ENCODE measurements around the gene ADGRB3. TPM values are rescaled to one million over a fixed set of nuclear protein-coding genes. Genes with fewer than 3 reads are reported as not detected.

The ADGRB3 gene
- polyA plus RNA-seq, 2 of the 4 experiments (the other 2 are of a cell fraction) = not detected

DNA sequence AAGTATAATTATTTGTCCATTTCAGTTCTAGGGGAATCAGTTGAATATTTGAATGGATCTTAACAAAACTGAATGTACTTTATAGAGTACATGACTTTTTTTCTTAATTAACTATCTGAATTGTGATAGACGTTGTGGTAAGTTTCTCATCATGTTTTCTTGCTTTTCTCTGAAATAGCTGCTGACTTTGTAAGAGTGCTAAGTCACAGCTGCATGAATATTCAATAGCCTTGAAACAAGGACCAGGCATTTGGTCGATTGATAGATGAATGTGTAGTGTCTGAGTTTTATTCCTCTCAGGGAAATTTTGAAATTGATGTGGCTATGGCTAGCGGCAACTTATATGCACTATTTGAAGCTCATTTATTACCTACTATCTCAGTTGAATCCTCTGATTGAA, 56.0 kb downstream of the ADGRB3 start:
- no peak for FAIRE-seq
- POLR2A ChIA-PET = no interaction called here
- 13% methylated on average over 3 of the region's 3 CpGs for WGBS (ENCODE audit: missing lambda C conversion rate)

DNA sequence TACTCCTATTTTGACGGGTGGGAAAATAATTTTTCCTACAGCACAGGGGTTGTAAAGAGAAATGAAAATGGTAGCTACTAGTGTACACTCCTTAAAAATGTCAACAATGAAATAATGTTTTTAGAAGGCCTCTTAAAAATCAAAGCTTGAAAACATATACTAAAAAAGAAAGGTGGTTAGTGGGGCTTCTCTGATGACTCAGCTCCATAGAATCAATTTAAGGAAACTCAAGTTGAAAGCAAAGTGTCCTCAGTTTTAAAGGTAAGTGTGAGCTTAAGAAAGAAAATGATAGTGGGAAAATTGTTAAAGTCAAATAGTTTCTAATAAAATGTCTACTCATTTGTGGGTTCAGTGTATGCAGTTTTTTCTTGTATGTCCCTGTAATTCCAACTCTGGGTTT, 58.2 kb downstream of the ADGRB3 start:
- POLR2A ChIA-PET = no interaction called here
- no peaks in the 10 kb centered on the region for H3K4me1 ChIP-seq
- TF ChIP-seq CBX8 (IDR thresholded peaks at IDR 0.05) (no peak), RCOR1 (IDR thresholded peaks at IDR 0.05; ENCODE audit: low read depth, low read length) (no peak), FOXS1 (CRISPR knock-in tag; IDR thresholded peaks at IDR 0.05) (no peak), ZC3H11A (IDR thresholded peaks at IDR 0.05) (no peak), PHF8 (IDR thresholded peaks at IDR 0.05; ENCODE audit: borderline replicate concordance, low read depth) (no peak), GATA3 (IDR thresholded peaks at IDR 0.05; ENCODE audit: borderline replicate concordance) (no peak)
- TF ChIP-seq, protein P1, sequence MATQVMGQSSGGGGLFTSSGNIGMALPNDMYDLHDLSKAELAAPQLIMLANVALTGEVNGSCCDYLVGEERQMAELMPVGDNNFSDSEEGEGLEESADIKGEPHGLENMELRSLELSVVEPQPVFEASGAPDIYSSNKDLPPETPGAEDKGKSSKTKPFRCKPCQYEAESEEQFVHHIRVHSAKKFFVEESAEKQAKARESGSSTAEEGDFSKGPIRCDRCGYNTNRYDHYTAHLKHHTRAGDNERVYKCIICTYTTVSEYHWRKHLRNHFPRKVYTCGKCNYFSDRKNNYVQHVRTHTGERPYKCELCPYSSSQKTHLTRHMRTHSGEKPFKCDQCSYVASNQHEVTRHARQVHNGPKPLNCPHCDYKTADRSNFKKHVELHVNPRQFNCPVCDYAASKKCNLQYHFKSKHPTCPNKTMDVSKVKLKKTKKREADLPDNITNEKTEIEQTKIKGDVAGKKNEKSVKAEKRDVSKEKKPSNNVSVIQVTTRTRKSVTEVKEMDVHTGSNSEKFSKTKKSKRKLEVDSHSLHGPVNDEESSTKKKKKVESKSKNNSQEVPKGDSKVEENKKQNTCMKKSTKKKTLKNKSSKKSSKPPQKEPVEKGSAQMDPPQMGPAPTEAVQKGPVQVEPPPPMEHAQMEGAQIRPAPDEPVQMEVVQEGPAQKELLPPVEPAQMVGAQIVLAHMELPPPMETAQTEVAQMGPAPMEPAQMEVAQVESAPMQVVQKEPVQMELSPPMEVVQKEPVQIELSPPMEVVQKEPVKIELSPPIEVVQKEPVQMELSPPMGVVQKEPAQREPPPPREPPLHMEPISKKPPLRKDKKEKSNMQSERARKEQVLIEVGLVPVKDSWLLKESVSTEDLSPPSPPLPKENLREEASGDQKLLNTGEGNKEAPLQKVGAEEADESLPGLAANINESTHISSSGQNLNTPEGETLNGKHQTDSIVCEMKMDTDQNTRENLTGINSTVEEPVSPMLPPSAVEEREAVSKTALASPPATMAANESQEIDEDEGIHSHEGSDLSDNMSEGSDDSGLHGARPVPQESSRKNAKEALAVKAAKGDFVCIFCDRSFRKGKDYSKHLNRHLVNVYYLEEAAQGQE (IDR thresholded peaks at IDR 0.05) = no peak
- DNase-seq (ENCODE audit: low read depth in 1 of 2, low spot score in 1 of 2) (no peak), FAIRE-seq (no peak), ATAC-seq (no peak)
- no peak overlapping the region for H3K4me2 ChIP-seq
- H3K4me3 ChIP-seq = no peak overlapping the region
- CTCF ChIA-PET = no interaction called here
- no peak overlapping the region for H3K27ac ChIP-seq
- 45% methylated on average over 1 of the region's 1 CpG for WGBS (ENCODE audit: missing lambda C conversion rate)
- H3K9me3 ChIP-seq = no peaks in the 10 kb centered on the region

More for the DNA sequence above, 56.0 kb downstream of the ADGRB3 start:
- H3K4me1 ChIP-seq = no peaks in the 10 kb centered on the region
- DNase-seq (ENCODE audit: low read depth in 1 of 2, low spot score in 1 of 2) = no peak
- H3K27ac ChIP-seq = no peak overlapping the region
- no peak for ATAC-seq
- no peak overlapping the region for H3K4me2 ChIP-seq
- no peaks in the 10 kb centered on the region for H3K9me3 ChIP-seq
- CTCF ChIA-PET = no interaction called here
- no peak overlapping the region for H3K4me3 ChIP-seq
- TF ChIP-seq RCOR1 (IDR thresholded peaks at IDR 0.05; ENCODE audit: low read depth, low read length) (no peak), HOXB13 (CRISPR knock-in tag; IDR thresholded peaks at IDR 0.05; ENCODE audit: low read depth) (no peak), JUNB (IDR thresholded peaks at IDR 0.05) (no peak), ZFP36 (IDR thresholded peaks at IDR 0.05; ENCODE audit: borderline replicate concordance, partially characterized antibody) (no peak)

DNA sequence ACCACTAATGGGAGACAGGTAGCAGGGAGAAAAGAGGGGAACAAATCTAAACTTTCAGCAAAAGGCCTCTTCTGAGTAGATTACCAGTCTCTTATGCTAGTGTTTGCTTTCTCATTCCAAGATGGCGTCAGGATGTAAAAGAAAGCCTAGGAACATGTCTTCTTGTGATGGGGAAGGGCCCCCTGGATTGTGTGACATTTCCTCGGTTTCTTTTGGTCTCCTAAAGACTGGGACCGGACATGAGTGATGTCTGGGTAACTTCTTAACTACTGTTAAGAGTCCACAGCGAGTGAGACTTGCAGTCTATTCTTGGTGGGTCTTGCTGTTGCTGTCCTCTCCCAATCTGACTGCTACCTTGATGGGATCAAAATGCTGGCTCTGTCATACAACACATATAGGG, 60.3 kb downstream of the ADGRB3 start:
- POLR2A ChIA-PET = no interaction called here
- no peak for TF ChIP-seq TFCP2L1 (CRISPR knock-in tag; IDR thresholded peaks at IDR 0.05)
- TF ChIP-seq FOSL2 (IDR thresholded peaks at IDR 0.05) = no peak
- no peak for TF ChIP-seq FOSL2 (CRISPR knock-in tag; IDR thresholded peaks at IDR 0.05)
- no peak for TF ChIP-seq HEYL (CRISPR knock-in tag; IDR thresholded peaks at IDR 0.05)
- TF ChIP-seq, protein P2, sequence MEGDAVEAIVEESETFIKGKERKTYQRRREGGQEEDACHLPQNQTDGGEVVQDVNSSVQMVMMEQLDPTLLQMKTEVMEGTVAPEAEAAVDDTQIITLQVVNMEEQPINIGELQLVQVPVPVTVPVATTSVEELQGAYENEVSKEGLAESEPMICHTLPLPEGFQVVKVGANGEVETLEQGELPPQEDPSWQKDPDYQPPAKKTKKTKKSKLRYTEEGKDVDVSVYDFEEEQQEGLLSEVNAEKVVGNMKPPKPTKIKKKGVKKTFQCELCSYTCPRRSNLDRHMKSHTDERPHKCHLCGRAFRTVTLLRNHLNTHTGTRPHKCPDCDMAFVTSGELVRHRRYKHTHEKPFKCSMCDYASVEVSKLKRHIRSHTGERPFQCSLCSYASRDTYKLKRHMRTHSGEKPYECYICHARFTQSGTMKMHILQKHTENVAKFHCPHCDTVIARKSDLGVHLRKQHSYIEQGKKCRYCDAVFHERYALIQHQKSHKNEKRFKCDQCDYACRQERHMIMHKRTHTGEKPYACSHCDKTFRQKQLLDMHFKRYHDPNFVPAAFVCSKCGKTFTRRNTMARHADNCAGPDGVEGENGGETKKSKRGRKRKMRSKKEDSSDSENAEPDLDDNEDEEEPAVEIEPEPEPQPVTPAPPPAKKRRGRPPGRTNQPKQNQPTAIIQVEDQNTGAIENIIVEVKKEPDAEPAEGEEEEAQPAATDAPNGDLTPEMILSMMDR (IDR thresholded peaks at IDR 0.05) = no peak
- TF ChIP-seq EHF (CRISPR knock-in tag; IDR thresholded peaks at IDR 0.05) = no peak
- TF ChIP-seq ESRRA (IDR thresholded peaks at IDR 0.05; ENCODE audit: borderline replicate concordance, low read length) = no peak
- TF ChIP-seq CEBPB (IDR thresholded peaks at IDR 0.05) = no peak
- TF ChIP-seq JUN (IDR thresholded peaks at IDR 0.05) = no peak
- TF ChIP-seq RFX5 (IDR thresholded peaks at IDR 0.05) = no peak
- TF ChIP-seq KDM5A (IDR thresholded peaks at IDR 0.05) = no peak
- no peak for TF ChIP-seq EHMT2 (IDR thresholded peaks at IDR 0.05; ENCODE audit: low read depth)
- TF ChIP-seq, protein P3, sequence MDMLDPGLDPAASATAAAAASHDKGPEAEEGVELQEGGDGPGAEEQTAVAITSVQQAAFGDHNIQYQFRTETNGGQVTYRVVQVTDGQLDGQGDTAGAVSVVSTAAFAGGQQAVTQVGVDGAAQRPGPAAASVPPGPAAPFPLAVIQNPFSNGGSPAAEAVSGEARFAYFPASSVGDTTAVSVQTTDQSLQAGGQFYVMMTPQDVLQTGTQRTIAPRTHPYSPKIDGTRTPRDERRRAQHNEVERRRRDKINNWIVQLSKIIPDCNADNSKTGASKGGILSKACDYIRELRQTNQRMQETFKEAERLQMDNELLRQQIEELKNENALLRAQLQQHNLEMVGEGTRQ (IDR thresholded peaks at IDR 0.05) = no peak
- TF ChIP-seq RARB (CRISPR knock-in tag; IDR thresholded peaks at IDR 0.05) = no peak
- no peak for TF ChIP-seq ZC3H11A (IDR thresholded peaks at IDR 0.05)
- TF ChIP-seq, protein P4, sequence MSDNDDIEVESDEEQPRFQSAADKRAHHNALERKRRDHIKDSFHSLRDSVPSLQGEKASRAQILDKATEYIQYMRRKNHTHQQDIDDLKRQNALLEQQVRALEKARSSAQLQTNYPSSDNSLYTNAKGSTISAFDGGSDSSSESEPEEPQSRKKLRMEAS (IDR thresholded peaks at IDR 0.05) = no peak
- TF ChIP-seq CHD2 (IDR thresholded peaks at IDR 0.05; ENCODE audit: low read length, partially characterized antibody) = no peak
- TF ChIP-seq CBX8 (IDR thresholded peaks at IDR 0.05) = no peak
- TF ChIP-seq, protein P1 (IDR thresholded peaks at IDR 0.05) = no peak

More for the DNA sequence above, 60.3 kb downstream of the ADGRB3 start:
- FAIRE-seq (no peak), DNase-seq (ENCODE audit: low read depth in 1 of 2, low spot score in 1 of 2) (no peak), ATAC-seq (no peak)
- H3K4me3 ChIP-seq = no peak overlapping the region
- H3K4me1 ChIP-seq = no peaks in the 10 kb centered on the region
- H3K4me2 ChIP-seq = no peak overlapping the region
- no peaks in the 10 kb centered on the region for H3K9me3 ChIP-seq
- CTCF ChIA-PET = no interaction called here
- WGBS (ENCODE audit: missing lambda C conversion rate) = 17% methylated on average over 4 of the region's 4 CpGs
- H3K27ac ChIP-seq = no peak overlapping the region

Measured in A549 (cell line).